ENCODE results near the gene CFAP119. TPM values are rescaled to one million over a fixed set of nuclear protein-coding genes. Genes with fewer than 3 reads are reported as not detected.

Gene CFAP119
- total and polyA plus RNA-seq, 10 of the 15 experiments (the other 5 are each of a cell fraction or from before 2014, with no cell fraction given): 2.2 to 9.4 (median 4.3) TPM

- TF ChIP-seq PRDM15 (CRISPR knock-in tag; IDR thresholded peaks at IDR 0.05) (no peak), POU2F2 (IDR thresholded peaks at IDR 0.05; ENCODE audit: borderline replicate concordance, low read depth, low read length) (no peak; the same call in 2 of the 3 replicates), PAX8 (IDR thresholded peaks at IDR 0.05) (no peak), TCF7 (IDR thresholded peaks at IDR 0.05; ENCODE audit: borderline replicate concordance) (no peak), JUNB (IDR thresholded peaks at IDR 0.05) (no peak), CBX3 (IDR thresholded peaks at IDR 0.05; ENCODE audit: borderline replicate concordance, low read depth) (no peak), RAD51 (IDR thresholded peaks at IDR 0.05) (no peak), NR2C2 (IDR thresholded peaks at IDR 0.05; ENCODE audit: borderline replicate concordance, control insufficient read depth, insufficient read length, low read depth) (no peak), HSF1 (IDR thresholded peaks at IDR 0.05; ENCODE audit: low read depth, low read length) (no peak), WRNIP1 (IDR thresholded peaks at IDR 0.05; ENCODE audit: borderline replicate concordance, low read depth, low read length) (no peak), HDGF (IDR thresholded peaks at IDR 0.05) (no peak), RCOR1 (conservative IDR thresholded peaks at IDR 0.05; ENCODE audit: low read depth, low read length) (no peak), ZNF622 (IDR thresholded peaks at IDR 0.05) (no peak), RELA (IDR thresholded peaks at IDR 0.05; ENCODE audit: borderline replicate concordance, partially characterized antibody) (no peak), RAD21 (IDR thresholded peaks at IDR 0.05; ENCODE audit: insufficient read depth, low read depth, low read length) (no peak), ZSCAN29 (IDR thresholded peaks at IDR 0.05) (no peak), BCL3 (IDR thresholded peaks at IDR 0.05; ENCODE audit: borderline replicate concordance, insufficient read depth, low read depth, low read length, poor library complexity, severe bottlenecking) (peak; percentile 27)
- TF ChIP-seq, protein P1, sequence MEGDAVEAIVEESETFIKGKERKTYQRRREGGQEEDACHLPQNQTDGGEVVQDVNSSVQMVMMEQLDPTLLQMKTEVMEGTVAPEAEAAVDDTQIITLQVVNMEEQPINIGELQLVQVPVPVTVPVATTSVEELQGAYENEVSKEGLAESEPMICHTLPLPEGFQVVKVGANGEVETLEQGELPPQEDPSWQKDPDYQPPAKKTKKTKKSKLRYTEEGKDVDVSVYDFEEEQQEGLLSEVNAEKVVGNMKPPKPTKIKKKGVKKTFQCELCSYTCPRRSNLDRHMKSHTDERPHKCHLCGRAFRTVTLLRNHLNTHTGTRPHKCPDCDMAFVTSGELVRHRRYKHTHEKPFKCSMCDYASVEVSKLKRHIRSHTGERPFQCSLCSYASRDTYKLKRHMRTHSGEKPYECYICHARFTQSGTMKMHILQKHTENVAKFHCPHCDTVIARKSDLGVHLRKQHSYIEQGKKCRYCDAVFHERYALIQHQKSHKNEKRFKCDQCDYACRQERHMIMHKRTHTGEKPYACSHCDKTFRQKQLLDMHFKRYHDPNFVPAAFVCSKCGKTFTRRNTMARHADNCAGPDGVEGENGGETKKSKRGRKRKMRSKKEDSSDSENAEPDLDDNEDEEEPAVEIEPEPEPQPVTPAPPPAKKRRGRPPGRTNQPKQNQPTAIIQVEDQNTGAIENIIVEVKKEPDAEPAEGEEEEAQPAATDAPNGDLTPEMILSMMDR (IDR thresholded peaks at IDR 0.05 in 2 of 3, conservative IDR thresholded peaks at IDR 0.05 in 1 of 3; ENCODE audit: control insufficient read depth in 2 of 3, extremely low read depth in 1 of 3, insufficient read depth in 1 of 3, low read depth in 3 of 3, low read length in 3 of 3): no peak
- TF ChIP-seq, protein P2, sequence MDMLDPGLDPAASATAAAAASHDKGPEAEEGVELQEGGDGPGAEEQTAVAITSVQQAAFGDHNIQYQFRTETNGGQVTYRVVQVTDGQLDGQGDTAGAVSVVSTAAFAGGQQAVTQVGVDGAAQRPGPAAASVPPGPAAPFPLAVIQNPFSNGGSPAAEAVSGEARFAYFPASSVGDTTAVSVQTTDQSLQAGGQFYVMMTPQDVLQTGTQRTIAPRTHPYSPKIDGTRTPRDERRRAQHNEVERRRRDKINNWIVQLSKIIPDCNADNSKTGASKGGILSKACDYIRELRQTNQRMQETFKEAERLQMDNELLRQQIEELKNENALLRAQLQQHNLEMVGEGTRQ (IDR thresholded peaks at IDR 0.05; ENCODE audit: borderline replicate concordance, low read depth, low read length): no peak
- TF ChIP-seq, protein P3, sequence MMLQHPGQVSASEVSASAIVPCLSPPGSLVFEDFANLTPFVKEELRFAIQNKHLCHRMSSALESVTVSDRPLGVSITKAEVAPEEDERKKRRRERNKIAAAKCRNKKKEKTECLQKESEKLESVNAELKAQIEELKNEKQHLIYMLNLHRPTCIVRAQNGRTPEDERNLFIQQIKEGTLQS (IDR thresholded peaks at IDR 0.05; ENCODE audit: borderline replicate concordance, extremely low read depth, low read depth, low read length): no peak
Observed at GRCh38 chr16:30775392-30776188, 13.7 kb upstream of the CFAP119 start (continued).

Data from GM12878 (cell line).